Left renal pelvis (tissue), 4 donors: Measurements from ENCODE around the gene CCDC158. TPM values are rescaled to one million over a fixed set of nuclear protein-coding genes. Genes with fewer than 3 reads are reported as not detected.
A peak's percentile ranks its signal among the peaks of the same experiment; 100 is the strongest.
"Not testable (repeated sequence)": the region's sequence is repeated elsewhere in the genome, so short reads cannot be mapped to it uniquely, and the experiment has no call there.

Source experiments
- DNase-seq, 4 donors: peaks; one replicate each; pipeline ENCODE4 v3.0.0-alpha.2; 2013; ENCODE audit warnings: low read depth in 4 of 4, low spot score in 3 of 4
- polyA plus RNA-seq, 4 donors: library from polyadenylated mRNA; unstranded; fragments of 120-200 nt; gene quantifications; one replicate each; pipeline ENCODE4 v1.2.1, GENCODE V29; 2013; ENCODE audit not compliant: insufficient read length in 4 of 4

CCDC158 gene
- polyA plus RNA-seq, 4 donors, result 0.41 to 0.85 (median 0.66) TPM

- no peak for DNase-seq
Observed at GRCh38 chr4:76313547-76313946, 107.4 kb downstream of the CCDC158 start.

- no peak for DNase-seq
Observed at GRCh38 chr4:76312457-76312856, 108.5 kb downstream of the CCDC158 start.

GRCh38 chr4:76311896-76312331 lies 109.0 kb downstream of the CCDC158 start:
- DNase-seq, result no peak

- DNase-seq, result no peak
Observed at GRCh38 chr4:76310683-76311082, 110.3 kb downstream of the CCDC158 start.

- DNase-seq, result no peak
Observed at GRCh38 chr4:76309939-76310550, 110.9 kb downstream of the CCDC158 start.

- DNase-seq, result no peak
Observed at GRCh38 chr4:76308548-76308947, 112.4 kb downstream of the CCDC158 start.

- no peak for DNase-seq
Observed at GRCh38 chr4:76307660-76308014, 113.3 kb downstream of the CCDC158 start.

GRCh38 chr4:76306882-76307659 lies 113.9 kb downstream of the CCDC158 start:
- DNase-seq, result no peak

- peak in 3 of 4 donors; percentile 44 to 48 (median 45) for DNase-seq
Observed at GRCh38 chr4:76305971-76306881, 114.7 kb downstream of the CCDC158 start, which contains the start of gene STBD1. STBD1 (plus strand) TSS chr4:76306733; CDS start chr4:76306770, 37 bp downstream.

- DNase-seq, result no peak
Observed at GRCh38 chr4:76305033-76305687, 115.8 kb downstream of the CCDC158 start.

GRCh38 chr4:76302826-76303438 lies 118.0 kb downstream of the CCDC158 start:
- no peak for DNase-seq

GRCh38 chr4:76301775-76302162 lies 119.2 kb downstream of the CCDC158 start:
- DNase-seq, result no peak

GRCh38 chr4:76301068-76301774 lies 119.7 kb downstream of the CCDC158 start:
- no peak for DNase-seq

GRCh38 chr4:76300012-76300411 lies 120.9 kb downstream of the CCDC158 start:
- DNase-seq, result no peak

- no peak for DNase-seq
Observed at GRCh38 chr4:76298227-76298626, 122.7 kb downstream of the CCDC158 start.

- no peak for DNase-seq
Observed at GRCh38 chr4:76296286-76296820, 124.6 kb downstream of the CCDC158 start.

- no peak for DNase-seq
Observed at GRCh38 chr4:76293772-76294171, 127.2 kb downstream of the CCDC158 start.

GRCh38 chr4:76292730-76293129 lies 128.2 kb downstream of the CCDC158 start:
- DNase-seq, result no peak

GRCh38 chr4:76287811-76288210 lies 133.1 kb downstream of the CCDC158 start:
- DNase-seq, result not testable (repeated sequence)
